ENCODE data around the gene NR4A3. TPM values are rescaled to one million over a fixed set of nuclear protein-coding genes. Genes with fewer than 3 reads are reported as not detected.

Gene NR4A3
- total RNA-seq, 1 donor from 2014 or later, result 6.2 TPM

DNA sequence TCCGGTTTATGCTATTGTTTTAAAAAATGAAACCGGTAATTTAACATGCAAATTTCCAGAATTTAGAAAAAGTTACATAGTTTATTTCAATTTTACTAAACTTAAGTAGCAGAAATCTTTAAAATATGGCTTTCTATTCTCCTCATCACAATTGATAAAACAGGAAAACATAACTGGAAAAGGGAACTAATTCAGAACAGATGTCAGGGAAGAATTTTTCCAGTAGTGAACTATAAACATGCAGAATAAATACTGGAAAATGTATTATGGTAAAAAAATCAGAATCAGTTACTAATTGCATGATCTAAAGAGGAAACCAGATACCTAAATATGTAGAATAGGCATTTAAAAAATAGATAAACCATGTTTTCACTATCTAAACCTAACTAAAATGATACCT is 7.3 kb upstream of the NR4A3 start:
- H3K36me3 ChIP-seq, result peaks cover 6% of the 10 kb centered on the region
- TF ChIP-seq, protein P1, sequence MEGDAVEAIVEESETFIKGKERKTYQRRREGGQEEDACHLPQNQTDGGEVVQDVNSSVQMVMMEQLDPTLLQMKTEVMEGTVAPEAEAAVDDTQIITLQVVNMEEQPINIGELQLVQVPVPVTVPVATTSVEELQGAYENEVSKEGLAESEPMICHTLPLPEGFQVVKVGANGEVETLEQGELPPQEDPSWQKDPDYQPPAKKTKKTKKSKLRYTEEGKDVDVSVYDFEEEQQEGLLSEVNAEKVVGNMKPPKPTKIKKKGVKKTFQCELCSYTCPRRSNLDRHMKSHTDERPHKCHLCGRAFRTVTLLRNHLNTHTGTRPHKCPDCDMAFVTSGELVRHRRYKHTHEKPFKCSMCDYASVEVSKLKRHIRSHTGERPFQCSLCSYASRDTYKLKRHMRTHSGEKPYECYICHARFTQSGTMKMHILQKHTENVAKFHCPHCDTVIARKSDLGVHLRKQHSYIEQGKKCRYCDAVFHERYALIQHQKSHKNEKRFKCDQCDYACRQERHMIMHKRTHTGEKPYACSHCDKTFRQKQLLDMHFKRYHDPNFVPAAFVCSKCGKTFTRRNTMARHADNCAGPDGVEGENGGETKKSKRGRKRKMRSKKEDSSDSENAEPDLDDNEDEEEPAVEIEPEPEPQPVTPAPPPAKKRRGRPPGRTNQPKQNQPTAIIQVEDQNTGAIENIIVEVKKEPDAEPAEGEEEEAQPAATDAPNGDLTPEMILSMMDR (IDR thresholded peaks at IDR 0.05; ENCODE audit: borderline replicate concordance), result no peak
- no peaks in the 10 kb centered on the region for H3K27me3 ChIP-seq (ENCODE audit: low read depth)
- H3K9me3 ChIP-seq (replicated peaks), result no peaks in the 10 kb centered on the region
- H3K4me1 ChIP-seq, result peaks cover 29% of the 10 kb centered on the region
- no peak for DNase-seq
- intact Hi-C loops (cut with micrococcal nuclease), result no loop called here
- H3K27ac ChIP-seq (replicated peaks), result no peak overlapping the region
- no peak overlapping the region for H3K4me3 ChIP-seq

DNA sequence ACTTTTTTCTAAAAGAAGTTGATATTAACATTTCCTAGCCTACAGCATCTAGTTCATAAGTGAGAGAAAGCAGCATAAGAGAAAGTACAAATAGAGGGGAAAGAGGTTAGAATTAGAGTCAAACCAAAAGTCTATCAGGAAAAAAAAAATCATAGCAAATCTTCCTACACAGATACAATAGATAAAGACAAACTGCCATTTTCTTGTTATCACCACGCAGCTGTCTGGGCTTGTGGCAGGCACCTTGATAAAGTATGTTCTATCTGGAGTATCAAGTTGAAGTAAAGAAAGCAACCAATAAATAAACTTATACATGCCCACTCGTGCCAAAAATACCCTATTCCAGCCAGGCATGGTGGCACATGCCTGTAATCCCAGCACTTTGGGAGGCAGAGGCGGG is 5.3 kb upstream of the NR4A3 start:
- no peaks in the 10 kb centered on the region for H3K9me3 ChIP-seq (replicated peaks)
- no peak overlapping the region for H3K27ac ChIP-seq (replicated peaks)
- DNase-seq, result no peak
- H3K27me3 ChIP-seq (ENCODE audit: low read depth), result no peaks in the 10 kb centered on the region
- peaks cover 1% of the 10 kb centered on the region for H3K36me3 ChIP-seq
- intact Hi-C loops (cut with micrococcal nuclease), result no loop called here
- H3K4me1 ChIP-seq, result peaks cover 37% of the 10 kb centered on the region
- no peak overlapping the region for H3K4me3 ChIP-seq
- TF ChIP-seq, protein P1 (IDR thresholded peaks at IDR 0.05; ENCODE audit: borderline replicate concordance), result no peak

DNA sequence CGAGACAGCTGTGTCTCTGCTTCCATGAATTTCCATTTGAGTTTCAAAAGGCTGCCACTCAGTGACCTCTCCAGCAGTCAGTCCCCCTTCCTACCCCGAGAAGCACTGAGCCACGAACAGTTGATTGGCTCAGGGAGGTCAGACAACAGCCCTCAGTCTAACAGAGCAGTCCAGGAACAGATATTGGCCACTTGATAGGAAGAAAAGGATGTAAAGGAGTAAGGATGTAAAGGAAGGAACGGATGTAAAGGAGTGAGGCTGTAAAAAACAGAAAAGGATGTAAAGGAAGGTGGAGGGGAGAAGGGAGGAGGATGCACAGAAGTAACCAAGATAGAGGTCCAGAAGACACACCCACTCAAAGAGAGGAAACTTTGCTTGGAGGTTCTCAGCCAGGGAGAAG is 3.2 kb upstream of the NR4A3 start:
- Histone ChIP-seq H3K27me3 (ENCODE audit: low read depth) (no peaks in the 10 kb centered on the region), H3K36me3 (no peaks in the 10 kb centered on the region), H3K27ac (replicated peaks) (peak overlapping the region; percentile 99), H3K4me3 (peak overlapping the region; percentile 84), H3K4me1 (peaks cover 57% of the 10 kb centered on the region), H3K9me3 (replicated peaks) (no peaks in the 10 kb centered on the region)
- intact Hi-C loops (cut with micrococcal nuclease), result no loop called here
- no peak for DNase-seq
- TF ChIP-seq, protein P1 (IDR thresholded peaks at IDR 0.05; ENCODE audit: borderline replicate concordance), result no peak

DNA sequence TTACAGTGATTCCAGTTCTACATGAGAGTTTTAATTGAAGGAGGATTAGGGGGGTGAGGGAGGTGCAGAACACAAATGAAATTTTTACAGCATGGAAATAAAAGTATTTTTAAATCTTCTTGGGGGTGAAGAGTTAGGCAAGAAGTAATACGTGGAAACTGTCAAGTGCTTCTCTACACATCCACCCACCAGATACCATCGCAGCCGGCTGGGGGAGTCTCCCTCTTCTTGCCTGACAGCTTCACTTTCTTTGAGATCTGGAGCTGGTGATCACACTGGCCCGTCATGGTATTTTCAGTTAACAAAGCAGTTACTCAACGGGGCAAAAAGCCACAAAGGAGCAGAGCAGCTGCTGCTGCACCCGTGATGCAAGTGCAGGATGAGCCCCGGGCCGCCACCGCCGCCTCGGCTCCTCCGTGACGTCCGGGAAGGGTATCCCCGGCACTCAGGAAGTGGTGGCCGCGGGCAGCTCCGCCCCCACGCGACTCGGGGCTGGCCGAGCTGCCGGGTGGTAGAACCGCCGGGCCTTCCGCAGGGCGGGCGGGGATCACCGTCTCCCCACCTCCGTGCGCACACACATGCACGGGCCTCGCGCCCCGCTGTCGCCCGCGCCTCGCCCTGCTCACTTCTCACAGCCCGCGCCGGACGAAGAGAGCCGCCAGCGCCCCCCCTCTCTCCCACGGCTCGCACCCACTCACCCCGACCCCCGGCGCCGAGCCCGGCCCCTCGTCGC is 2.4 kb upstream of the NR4A3 start:
- H3K27ac ChIP-seq (replicated peaks), result peak overlapping the region; percentile 99
- peaks cover 3% of the 10 kb centered on the region for H3K27me3 ChIP-seq (ENCODE audit: low read depth)
- peak overlapping the region; percentile 84 for H3K4me3 ChIP-seq
- no peaks in the 10 kb centered on the region for H3K9me3 ChIP-seq (replicated peaks)
- H3K4me1 ChIP-seq, result peaks cover 65% of the 10 kb centered on the region
- DNase-seq, result peak; percentile 88
- intact Hi-C loops (cut with micrococcal nuclease), result no loop called here
- TF ChIP-seq, protein P1 (IDR thresholded peaks at IDR 0.05; ENCODE audit: borderline replicate concordance), result no peak
- H3K36me3 ChIP-seq, result no peaks in the 10 kb centered on the region

DNA sequence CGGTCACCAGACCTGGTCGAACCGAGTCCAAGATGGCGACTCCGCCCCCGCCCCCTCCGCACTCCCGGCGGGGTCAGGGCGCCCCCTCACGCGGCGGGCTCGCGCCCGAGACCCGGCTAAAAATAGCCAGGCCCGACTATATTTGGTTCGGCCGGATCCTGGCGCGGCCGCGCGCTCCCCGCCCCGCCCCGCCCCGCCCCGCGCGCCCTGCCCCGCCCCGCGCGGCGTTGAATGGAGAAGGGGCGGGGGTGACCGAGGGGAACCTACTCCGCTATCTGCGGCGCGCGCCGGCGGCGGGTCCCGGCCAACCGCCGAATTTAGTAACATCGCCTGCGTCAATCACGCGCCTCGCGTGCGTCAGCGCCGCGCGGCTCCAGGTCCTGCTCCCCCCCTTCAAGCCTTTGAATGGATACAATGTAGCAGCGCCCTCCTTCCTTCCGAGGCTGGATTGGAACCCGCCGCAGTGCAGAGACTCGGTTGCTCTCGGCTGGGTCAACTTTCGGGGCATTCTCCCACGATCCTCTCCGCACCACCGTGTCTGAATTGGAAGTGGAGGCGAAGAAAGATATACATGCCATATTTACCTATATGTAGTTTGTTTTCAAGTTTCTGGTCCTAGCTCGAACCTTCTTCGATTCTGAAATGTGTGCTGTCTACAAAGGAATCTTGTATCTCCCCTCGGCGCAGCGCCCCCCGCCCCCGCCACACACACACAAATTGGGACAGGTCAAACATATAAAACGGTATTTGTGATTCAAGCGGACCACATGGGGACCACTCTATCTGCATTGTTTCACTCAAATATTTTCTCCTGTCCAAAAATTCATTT is 1.6 kb upstream of the NR4A3 start:
- Histone ChIP-seq H3K4me3 (peak overlapping the region; percentile 84), H3K36me3 (no peaks in the 10 kb centered on the region), H3K27ac (replicated peaks) (peak overlapping the region; percentile 99), H3K9me3 (replicated peaks) (no peaks in the 10 kb centered on the region), H3K4me1 (peaks cover 65% of the 10 kb centered on the region), H3K27me3 (ENCODE audit: low read depth) (peaks cover 10% of the 10 kb centered on the region)
- DNase-seq, result peak; percentile 94
- intact Hi-C loops (cut with micrococcal nuclease), result no loop called here
- TF ChIP-seq, protein P1 (IDR thresholded peaks at IDR 0.05; ENCODE audit: borderline replicate concordance), result no peak

Data from left ventricle myocardium inferior (tissue), 1 donor.